Measurements from ENCODE around the gene LGALS7B.
"Not testable (repeated sequence)": the region's sequence is repeated elsewhere in the genome, so short reads cannot be mapped to it uniquely, and the experiment has no call there.

LGALS7B gene

GRCh38 chr19:38770228-38770948 lies 18.6 kb upstream of the LGALS7B start:
- WGBS (ENCODE audit: insufficient coverage, insufficient read length), result no CpG with 5 or more reads among the region's 58 CpGs
- not testable (repeated sequence) for H3K4me3 ChIP-seq (ENCODE audit: low read length); H3K27me3 ChIP-seq (ENCODE audit: control insufficient read depth, insufficient read depth, low read length); H3K4me1 ChIP-seq (ENCODE audit: control insufficient read depth, insufficient read depth, low read length); H3K36me3 ChIP-seq (ENCODE audit: control insufficient read depth, insufficient read depth, low read length); DNase-seq (ENCODE audit: low read depth, low spot score); H3K9me3 ChIP-seq (ENCODE audit: control insufficient read depth, insufficient read depth, low read length); H3K27ac ChIP-seq (ENCODE audit: low read length)

- H3K4me3 ChIP-seq (ENCODE audit: low read length); H3K27me3 ChIP-seq (ENCODE audit: control insufficient read depth, insufficient read depth, low read length); H3K4me1 ChIP-seq (ENCODE audit: control insufficient read depth, insufficient read depth, low read length); H3K27ac ChIP-seq (ENCODE audit: low read length); H3K9me3 ChIP-seq (ENCODE audit: control insufficient read depth, insufficient read depth, low read length); DNase-seq (ENCODE audit: low read depth, low spot score); H3K36me3 ChIP-seq (ENCODE audit: control insufficient read depth, insufficient read depth, low read length): not testable (repeated sequence)
- WGBS (ENCODE audit: insufficient coverage, insufficient read length), result no CpG with 5 or more reads among the region's 22 CpGs
These were observed 18.1 kb upstream of the LGALS7B start for GRCh38 chr19:38770949-38771275.

- H3K4me1 ChIP-seq (ENCODE audit: control insufficient read depth, insufficient read depth, low read length); DNase-seq (ENCODE audit: low read depth, low spot score); H3K4me3 ChIP-seq (ENCODE audit: low read length); H3K36me3 ChIP-seq (ENCODE audit: control insufficient read depth, insufficient read depth, low read length); H3K27ac ChIP-seq (ENCODE audit: low read length); H3K27me3 ChIP-seq (ENCODE audit: control insufficient read depth, insufficient read depth, low read length); H3K9me3 ChIP-seq (ENCODE audit: control insufficient read depth, insufficient read depth, low read length): not testable (repeated sequence)
- WGBS (ENCODE audit: insufficient coverage, insufficient read length), result no CpG with 5 or more reads among the region's 30 CpGs
These were observed 17.4 kb upstream of the LGALS7B start for GRCh38 chr19:38771569-38771968.

- no peaks in the 10 kb centered on the region for H3K36me3 ChIP-seq (ENCODE audit: control insufficient read depth, insufficient read depth, low read length)
- no CpG with 5 or more reads among the region's 14 CpGs for WGBS (ENCODE audit: insufficient coverage, insufficient read length)
- no peaks in the 10 kb centered on the region for H3K27me3 ChIP-seq (ENCODE audit: control insufficient read depth, insufficient read depth, low read length)
- no peak for DNase-seq (ENCODE audit: low read depth, low spot score)
- no peak within 1 kb of the TSS for H3K4me3 ChIP-seq (ENCODE audit: low read length)
- H3K4me1 ChIP-seq (ENCODE audit: control insufficient read depth, insufficient read depth, low read length), result no peaks in the 10 kb centered on the region; the same call in 1 of the 2 replicates
- H3K27ac ChIP-seq (ENCODE audit: low read length), result no peak within 1 kb of the TSS
- H3K9me3 ChIP-seq (ENCODE audit: control insufficient read depth, insufficient read depth, low read length), result no peaks in the 10 kb centered on the region
These were observed 15.4 kb upstream of the LGALS7B start, which contains the start of gene LGALS7 for GRCh38 chr19:38773469-38774177. LGALS7 (minus strand) TSS chr19:38773517; CDS start chr19:38773492, 25 bp downstream.

- Histone ChIP-seq H3K9me3 (ENCODE audit: control insufficient read depth, insufficient read depth, low read length) (no peaks in the 10 kb centered on the region), H3K27me3 (ENCODE audit: control insufficient read depth, insufficient read depth, low read length) (no peaks in the 10 kb centered on the region), H3K27ac (ENCODE audit: low read length) (no peak overlapping the region), H3K4me1 (ENCODE audit: control insufficient read depth, insufficient read depth, low read length) (no peaks in the 10 kb centered on the region; the same call in 1 of the 2 replicates), H3K4me3 (ENCODE audit: low read length) (no peak overlapping the region), H3K36me3 (ENCODE audit: control insufficient read depth, insufficient read depth, low read length) (no peaks in the 10 kb centered on the region)
- no CpG with 5 or more reads among the region's 13 CpGs for WGBS (ENCODE audit: insufficient coverage, insufficient read length)
- no peak for DNase-seq (ENCODE audit: low read depth, low spot score)
These were observed 14.6 kb upstream of the LGALS7B start for GRCh38 chr19:38774181-38774950.

- Histone ChIP-seq H3K9me3 (ENCODE audit: control insufficient read depth, insufficient read depth, low read length) (no peaks in the 10 kb centered on the region), H3K27ac (ENCODE audit: low read length) (no peak overlapping the region), H3K36me3 (ENCODE audit: control insufficient read depth, insufficient read depth, low read length) (no peaks in the 10 kb centered on the region)
These were observed 10.3 kb upstream of the LGALS7B start for GRCh38 chr19:38778733-38779132.

GRCh38 chr19:38780443-38780842 lies 8.6 kb upstream of the LGALS7B start:
- H3K9me3 ChIP-seq (ENCODE audit: control insufficient read depth, insufficient read depth, low read length), result no peaks in the 10 kb centered on the region
- no peaks in the 10 kb centered on the region for H3K4me1 ChIP-seq (ENCODE audit: control insufficient read depth, insufficient read depth, low read length)
- H3K27ac ChIP-seq (ENCODE audit: low read length), result no peak overlapping the region
- no peak overlapping the region for H3K4me3 ChIP-seq (ENCODE audit: low read length)
- no peaks in the 10 kb centered on the region for H3K36me3 ChIP-seq (ENCODE audit: control insufficient read depth, insufficient read depth, low read length)
- no CpG with 5 or more reads among the region's 7 CpGs for WGBS (ENCODE audit: insufficient coverage, insufficient read length)
- no peaks in the 10 kb centered on the region for H3K27me3 ChIP-seq (ENCODE audit: control insufficient read depth, insufficient read depth, low read length)
- DNase-seq (ENCODE audit: low read depth, low spot score), result no peak

More at GRCh38 chr19:38778733-38779132, 10.3 kb upstream of the LGALS7B start:
- H3K4me1 ChIP-seq (ENCODE audit: control insufficient read depth, insufficient read depth, low read length), result no peaks in the 10 kb centered on the region
- WGBS (ENCODE audit: insufficient coverage, insufficient read length), result no CpG with 5 or more reads among the region's 7 CpGs
- no peaks in the 10 kb centered on the region for H3K27me3 ChIP-seq (ENCODE audit: control insufficient read depth, insufficient read depth, low read length)
- no peak for DNase-seq (ENCODE audit: low read depth, low spot score)
- H3K4me3 ChIP-seq (ENCODE audit: low read length), result no peak overlapping the region

GRCh38 chr19:38781058-38781457 lies 7.9 kb upstream of the LGALS7B start:
- H3K4me1 ChIP-seq (ENCODE audit: control insufficient read depth, insufficient read depth, low read length), result no peaks in the 10 kb centered on the region
- H3K27me3 ChIP-seq (ENCODE audit: control insufficient read depth, insufficient read depth, low read length), result no peaks in the 10 kb centered on the region
- H3K27ac ChIP-seq (ENCODE audit: low read length), result no peak overlapping the region
- DNase-seq (ENCODE audit: low read depth, low spot score), result no peak
- no peaks in the 10 kb centered on the region for H3K36me3 ChIP-seq (ENCODE audit: control insufficient read depth, insufficient read depth, low read length)
- H3K4me3 ChIP-seq (ENCODE audit: low read length), result no peak overlapping the region
- no CpG with 5 or more reads among the region's 7 CpGs for WGBS (ENCODE audit: insufficient coverage, insufficient read length)
- no peaks in the 10 kb centered on the region for H3K9me3 ChIP-seq (ENCODE audit: control insufficient read depth, insufficient read depth, low read length)

GRCh38 chr19:38782212-38782611 lies 6.8 kb upstream of the LGALS7B start:
- H3K4me3 ChIP-seq (ENCODE audit: low read length); H3K9me3 ChIP-seq (ENCODE audit: control insufficient read depth, insufficient read depth, low read length); H3K27ac ChIP-seq (ENCODE audit: low read length); H3K4me1 ChIP-seq (ENCODE audit: control insufficient read depth, insufficient read depth, low read length); DNase-seq (ENCODE audit: low read depth, low spot score); H3K36me3 ChIP-seq (ENCODE audit: control insufficient read depth, insufficient read depth, low read length); H3K27me3 ChIP-seq (ENCODE audit: control insufficient read depth, insufficient read depth, low read length): not testable (repeated sequence)
- no CpG with 5 or more reads among the region's 13 CpGs for WGBS (ENCODE audit: insufficient coverage, insufficient read length)

- Histone ChIP-seq H3K4me1 (ENCODE audit: control insufficient read depth, insufficient read depth, low read length) (no peaks in the 10 kb centered on the region), H3K9me3 (ENCODE audit: control insufficient read depth, insufficient read depth, low read length) (no peaks in the 10 kb centered on the region), H3K27ac (ENCODE audit: low read length) (no peak overlapping the region), H3K36me3 (ENCODE audit: control insufficient read depth, insufficient read depth, low read length) (no peaks in the 10 kb centered on the region), H3K4me3 (ENCODE audit: low read length) (no peak overlapping the region), H3K27me3 (ENCODE audit: control insufficient read depth, insufficient read depth, low read length) (no peaks in the 10 kb centered on the region)
- no CpG with 5 or more reads among the region's 3 CpGs for WGBS (ENCODE audit: insufficient coverage, insufficient read length)
- DNase-seq (ENCODE audit: low read depth, low spot score), result no peak
These were observed 4.8 kb upstream of the LGALS7B start for GRCh38 chr19:38784224-38784623.
